Thyroid gland (tissue), 4 donors: ENCODE data around the gene ZBTB1.

ENCODE experiments used
- CTCF ChIP-seq, 6 experiments: fragments of 200-600 bp in 3 of 6; fragments of 450-650 bp in 3 of 6; sonication (generic) in 3 of 6; IDR thresholded peaks; one replicate each; pipeline ENCODE4 v1.5.1; 2016 to 2019; ENCODE audit warnings: antibody characterized with exemption in 6 of 6, mild to moderate bottlenecking in 2 of 6, inconsistent platforms in 1 of 6, moderate library complexity in 1 of 6
- POLR2A ChIP-seq, 2 donors: fragments of 450-650 bp; IDR thresholded peaks; one replicate each; pipeline ENCODE4 v1.6.1; 2017; ENCODE audit warnings: antibody characterized with exemption in 2 of 2, mild to moderate bottlenecking in 2 of 2, moderate library complexity in 1 of 2

GRCh38 chr14:64569138-64569631, 64.6 kb downstream of the ZBTB1 start:
- TF ChIP-seq CTCF (IDR thresholded peaks at IDR 0.05) (no peak), POLR2A (IDR thresholded peaks at IDR 0.05) (no peak)
